LHCN-M2 (cell line): ENCODE results near the gene EEF1G. TPM values are rescaled to one million over a fixed set of nuclear protein-coding genes. Genes with fewer than 3 reads are reported as not detected.
"Not testable (repeated sequence)": the region's sequence is repeated elsewhere in the genome, so short reads cannot be mapped to it uniquely, and the experiment has no call there.

Experiments
- DNase-seq: peaks from one replicate; pipeline ENCODE4 v3.0.0-alpha.2; 2012; ENCODE audit warnings: low read depth
- total RNA-seq: library from RNA; depleted of rRNA; stranded (reverse); fragments of >200 nt; gene quantifications from 2 replicates; pipeline ENCODE4 v1.2.3, GENCODE V29; 2014

Gene EEF1G
- total RNA-seq, 1 experiment from 2014 or later = 1,532 TPM

DNA sequence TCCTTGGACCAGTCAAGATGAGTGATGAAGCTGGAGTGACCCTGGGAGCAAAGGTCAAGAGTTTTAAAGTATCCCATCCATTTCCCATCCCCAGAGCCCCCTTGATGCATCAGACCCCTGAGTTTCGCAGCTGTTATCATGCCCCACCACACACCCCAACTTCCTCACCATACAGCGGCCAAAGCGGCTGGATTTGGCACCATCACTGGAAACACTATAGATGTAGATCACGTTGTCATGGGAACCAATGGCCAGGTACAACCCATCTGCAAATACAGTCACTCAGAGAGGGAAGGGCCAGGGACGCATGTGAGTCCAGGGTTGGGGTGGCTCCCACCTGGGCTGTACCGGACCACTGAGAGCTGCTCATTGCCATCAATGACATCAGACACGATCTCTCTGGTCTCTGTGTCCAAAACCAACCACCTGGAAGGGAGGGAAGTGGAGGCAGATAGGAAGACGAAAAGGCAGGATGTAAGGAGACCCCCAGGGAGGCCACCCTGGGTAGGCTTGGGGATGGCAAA, 30.1 kb upstream of the EEF1G start:
- no peak for DNase-seq

DNA sequence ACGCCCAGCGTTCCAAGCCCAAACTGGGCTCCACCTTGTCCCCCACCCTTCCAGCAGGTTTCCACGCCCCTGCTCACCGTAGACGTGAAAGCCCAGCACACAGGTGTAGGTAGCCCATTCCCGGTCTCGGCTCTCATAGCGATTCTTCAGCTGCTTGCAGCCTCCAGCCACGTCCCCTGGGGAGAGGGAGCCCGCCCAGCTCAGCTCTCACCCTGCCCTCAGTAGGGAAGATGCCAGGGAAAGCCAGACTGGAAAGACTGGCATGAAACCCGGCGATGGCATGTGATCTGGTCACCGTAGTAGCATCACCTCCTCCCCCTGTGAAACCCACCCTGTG, 29.3 kb upstream of the EEF1G start:
- DNase-seq = no peak

DNA sequence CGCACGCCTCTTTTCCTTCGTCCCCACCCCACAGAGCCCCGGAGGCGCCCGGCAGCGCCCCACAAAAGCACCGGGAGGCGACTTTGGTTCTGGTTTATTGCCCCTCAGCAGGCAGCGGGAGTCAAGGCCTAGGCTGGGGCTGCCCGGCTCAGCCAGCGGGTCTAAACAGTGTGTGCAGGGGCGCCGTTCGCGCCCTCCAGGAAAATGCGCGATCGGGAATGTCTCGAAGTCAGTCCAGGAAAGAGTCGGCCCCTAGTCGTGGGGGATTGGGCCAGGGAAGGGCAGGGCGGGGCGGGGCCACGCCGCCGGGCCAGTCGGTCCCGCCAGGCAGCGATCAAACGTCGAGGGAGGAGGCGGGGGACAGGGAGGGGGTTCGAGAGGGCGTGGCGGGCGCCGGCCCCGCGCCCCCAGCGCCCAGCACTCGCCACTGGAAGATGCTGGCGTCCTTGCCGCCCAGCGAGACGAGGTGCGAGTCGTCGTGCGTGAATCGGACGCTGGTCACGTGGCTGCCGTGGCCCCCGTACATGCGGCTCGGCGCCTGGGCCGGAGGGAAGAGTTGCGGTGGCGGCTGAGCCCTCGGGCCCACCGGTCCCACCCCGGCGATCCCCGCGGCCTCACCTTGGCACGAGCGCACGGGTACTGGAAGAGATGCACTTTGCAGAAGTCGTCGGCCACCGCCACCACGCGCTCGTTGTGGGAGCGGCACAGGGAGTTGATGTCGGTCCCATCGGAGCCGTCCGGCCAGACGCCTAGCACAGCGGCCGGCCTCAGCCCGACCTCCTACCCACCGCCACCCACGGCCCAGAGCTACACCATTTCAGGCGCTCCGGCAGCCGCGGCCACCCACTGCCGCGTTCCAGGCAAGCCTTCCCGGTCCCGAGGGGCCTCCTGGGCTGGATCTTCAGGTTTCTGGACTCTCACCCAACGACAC, 28.7 kb upstream of the EEF1G start:
- no peak for DNase-seq

DNA sequence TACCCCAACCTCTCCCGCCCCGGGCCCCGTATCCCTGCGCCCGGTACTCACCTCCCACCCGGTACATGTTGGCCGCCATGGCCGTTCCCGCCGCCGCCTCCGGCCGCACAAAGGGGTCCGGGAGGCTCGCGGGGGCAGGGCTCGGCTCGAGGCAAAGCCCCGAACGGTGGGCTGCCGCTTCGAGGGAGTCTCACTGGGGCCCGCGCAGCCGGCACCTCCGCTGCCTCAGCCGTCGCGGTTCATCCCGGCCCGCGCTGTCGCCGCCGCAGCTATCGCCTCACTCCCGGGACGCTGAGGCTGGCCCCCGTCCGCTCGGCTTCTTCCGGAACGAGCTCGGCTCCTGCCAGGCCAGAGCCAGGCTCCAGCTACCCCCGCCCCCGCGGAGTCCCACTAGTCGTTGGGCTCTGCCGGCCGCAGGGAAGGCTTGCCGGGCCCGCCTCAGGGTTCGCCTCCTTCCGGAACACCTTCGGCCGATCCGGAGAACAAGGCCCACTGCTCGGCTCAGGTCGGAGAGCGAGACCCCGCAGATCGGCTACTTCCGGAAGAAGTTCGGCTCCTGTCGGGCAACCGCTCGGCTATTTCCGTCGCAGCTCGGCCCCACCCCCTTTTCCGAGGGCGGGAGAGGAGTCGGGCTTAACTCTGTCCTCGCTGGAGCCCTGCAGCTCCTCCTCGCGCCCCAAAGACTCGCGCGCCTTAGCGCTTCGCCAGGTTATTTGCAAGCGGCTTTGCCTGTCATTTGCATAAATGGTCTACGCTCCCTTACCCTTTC, 27.9 kb upstream of the EEF1G start, which contains the start of gene MTA2:
MTA2 (minus strand) TSS at position 494 of the 769 bp plus-strand sequence; CDS start at position 79, 415 bp downstream.
- peak; percentile 96 for DNase-seq

DNA sequence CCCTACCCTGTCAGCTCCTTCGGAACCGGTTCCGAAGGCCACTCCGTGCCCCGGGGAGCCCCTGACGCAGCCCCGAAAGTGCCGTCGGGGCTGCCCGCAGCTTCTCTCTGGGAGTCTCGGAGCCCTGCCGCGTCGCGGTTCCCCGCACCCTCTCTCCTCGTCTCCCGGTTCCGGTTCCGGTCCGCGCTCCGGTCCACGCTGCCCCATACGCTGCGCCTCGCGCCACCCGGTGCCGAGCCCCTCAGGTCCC, 27.4 kb upstream of the EEF1G start:
- DNase-seq = no peak

DNA sequence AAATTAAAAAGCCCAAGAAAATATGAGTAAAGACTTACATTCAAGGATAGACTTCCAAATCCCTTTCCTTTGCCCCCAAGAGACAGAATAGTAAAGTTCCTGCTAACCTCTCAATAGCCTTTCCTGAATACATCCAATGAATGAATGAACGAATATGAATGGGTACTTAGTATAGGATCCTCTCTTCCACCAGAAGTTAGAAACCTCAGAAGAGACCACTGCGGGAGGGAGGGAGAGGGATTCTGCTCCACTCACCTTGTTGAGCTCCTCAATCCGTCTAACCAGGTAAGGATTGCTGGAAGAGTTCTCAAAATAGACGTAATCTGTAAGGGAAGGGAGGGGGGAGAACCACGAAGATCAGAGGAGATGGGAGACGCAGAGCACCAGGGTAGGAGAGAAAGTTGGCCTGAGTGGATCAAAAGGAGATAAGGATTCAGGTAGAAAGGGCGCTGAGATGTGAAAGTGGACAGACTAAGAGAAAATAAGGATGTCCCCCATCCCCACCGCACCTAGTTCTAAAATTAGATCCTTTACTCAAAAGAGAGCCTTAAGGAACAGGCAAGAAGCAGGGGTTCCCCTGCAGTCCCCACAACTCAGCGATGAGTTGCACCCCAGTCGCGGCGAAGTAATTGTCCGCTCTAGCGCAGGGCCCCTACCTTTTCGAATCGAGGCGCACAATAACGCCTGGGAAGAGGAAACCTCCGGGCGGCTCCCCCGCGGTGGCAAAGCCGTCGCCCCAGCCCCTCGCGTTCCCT, 26.9 kb upstream of the EEF1G start:
- no peak for DNase-seq

DNA sequence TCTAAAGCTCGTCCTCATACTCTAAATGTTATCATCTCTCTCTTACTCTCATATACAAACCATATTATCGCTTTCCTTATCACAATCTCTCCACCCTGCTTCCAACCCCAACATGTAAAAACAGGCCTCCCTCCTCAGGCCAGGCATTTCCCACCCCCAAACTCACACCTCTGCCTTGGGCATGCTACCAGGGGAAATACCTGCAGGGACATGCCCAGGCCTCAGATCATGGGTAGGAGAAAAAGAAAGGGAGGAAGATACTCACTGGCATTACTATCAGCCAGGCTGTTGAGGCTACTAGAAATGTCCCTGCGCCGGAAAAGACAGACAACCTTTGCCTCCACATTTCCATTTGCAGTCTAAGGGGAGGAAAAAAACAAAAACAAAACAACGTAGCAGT, 26.2 kb upstream of the EEF1G start:
- DNase-seq = no peak

DNA sequence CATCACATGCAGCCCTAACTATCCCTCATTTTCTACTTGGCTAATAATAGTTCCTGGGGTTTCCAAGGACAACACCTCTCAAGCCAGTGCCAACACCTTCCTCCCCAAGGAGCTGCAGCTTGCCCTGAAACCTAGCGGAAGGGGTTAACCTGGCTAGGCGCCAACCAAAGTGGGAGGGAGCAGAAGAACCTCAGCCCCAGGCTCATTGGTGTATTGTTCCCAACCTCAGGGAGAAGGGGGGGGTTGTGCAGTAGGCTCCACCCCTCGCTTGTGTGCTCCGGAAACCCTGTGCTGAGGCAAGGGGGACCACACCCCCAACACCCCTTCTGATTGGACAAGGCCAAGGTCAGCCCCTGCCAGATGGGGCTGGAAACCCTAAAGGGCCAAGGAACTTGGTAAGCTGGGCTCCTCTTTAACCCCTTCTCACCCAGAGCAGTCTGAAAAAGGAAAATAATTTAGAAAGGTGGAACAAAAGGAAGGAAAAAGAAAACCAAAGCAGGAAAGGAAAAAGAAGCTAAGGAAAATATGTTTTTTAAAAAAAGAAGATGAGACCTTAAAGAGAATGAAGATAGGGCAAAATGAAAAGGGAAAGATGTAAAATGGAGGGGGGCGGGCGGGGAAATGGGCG, 25.5 kb upstream of the EEF1G start:
- peak; percentile 99 for DNase-seq

DNA sequence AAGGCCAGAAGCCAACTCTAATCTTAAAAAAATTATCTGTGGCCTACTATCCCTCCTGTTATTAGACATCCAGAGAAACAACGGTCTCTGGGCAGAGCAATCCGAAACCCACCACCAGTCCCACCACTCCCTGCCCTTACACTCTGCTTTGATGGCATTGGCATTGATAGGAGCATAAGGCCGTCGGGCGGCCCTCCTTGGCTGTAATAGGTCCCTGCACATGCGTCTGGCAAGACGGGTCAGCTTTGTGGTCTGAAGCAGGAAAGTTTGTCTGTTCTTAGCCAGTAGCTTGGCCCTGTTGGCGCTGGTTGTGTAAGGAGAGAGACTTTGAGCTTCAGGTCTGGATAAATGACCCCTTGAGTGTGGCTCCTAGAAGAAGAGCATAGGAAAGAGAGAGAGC, 21.4 kb upstream of the EEF1G start:
- no peak for DNase-seq

DNA sequence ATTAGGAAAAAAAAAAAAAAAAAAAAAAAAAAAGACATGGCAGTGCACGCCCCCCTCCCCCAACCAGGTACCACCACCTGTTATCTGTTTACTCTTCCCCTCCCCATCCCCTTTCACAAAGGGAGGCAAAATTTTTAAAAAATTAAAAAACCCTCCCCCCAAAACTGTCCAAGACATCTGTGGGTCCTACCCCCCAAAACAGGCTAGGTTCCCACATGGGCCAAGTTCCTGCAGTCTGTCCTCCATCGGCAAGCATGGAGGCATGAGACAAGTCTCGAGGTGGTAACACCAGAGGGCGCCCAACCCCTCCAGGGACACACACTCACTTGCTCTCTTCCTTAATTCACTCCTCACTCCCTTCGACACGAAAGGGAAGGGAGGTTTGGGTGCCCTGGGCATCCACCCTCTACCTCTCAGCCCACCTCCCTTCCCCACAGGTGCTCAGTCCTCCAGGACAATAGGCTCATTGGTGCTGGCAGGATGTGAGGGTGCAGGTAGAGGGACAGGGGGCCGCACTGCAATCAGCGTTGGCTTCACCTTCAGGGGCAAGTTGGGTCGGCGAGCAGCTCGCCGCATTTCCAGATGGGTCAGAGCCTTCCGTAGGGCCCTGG, 19.8 kb upstream of the EEF1G start:
- peak; percentile 78 for DNase-seq

DNA sequence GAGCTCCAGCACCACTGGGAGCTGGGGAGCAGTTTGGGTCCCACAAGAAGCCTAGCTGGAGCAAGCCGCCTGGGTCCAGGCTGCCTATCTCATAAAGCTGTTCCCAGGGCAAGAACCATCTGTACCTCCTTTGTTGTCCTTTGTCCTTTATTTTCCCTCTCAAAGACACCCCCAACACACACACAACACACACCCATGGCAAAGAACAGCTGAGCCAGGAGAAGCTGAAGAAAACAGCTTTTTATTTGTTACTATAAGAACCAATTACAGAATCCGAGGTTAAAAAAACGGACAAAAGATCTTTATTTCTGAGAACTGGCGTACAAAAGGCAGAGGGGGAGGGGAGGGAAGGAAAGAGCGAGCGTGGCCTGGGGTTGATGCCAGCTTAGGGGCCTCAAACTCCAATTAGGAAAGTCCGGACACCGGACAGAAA, 19.3 kb upstream of the EEF1G start:
- DNase-seq = no peak

DNA sequence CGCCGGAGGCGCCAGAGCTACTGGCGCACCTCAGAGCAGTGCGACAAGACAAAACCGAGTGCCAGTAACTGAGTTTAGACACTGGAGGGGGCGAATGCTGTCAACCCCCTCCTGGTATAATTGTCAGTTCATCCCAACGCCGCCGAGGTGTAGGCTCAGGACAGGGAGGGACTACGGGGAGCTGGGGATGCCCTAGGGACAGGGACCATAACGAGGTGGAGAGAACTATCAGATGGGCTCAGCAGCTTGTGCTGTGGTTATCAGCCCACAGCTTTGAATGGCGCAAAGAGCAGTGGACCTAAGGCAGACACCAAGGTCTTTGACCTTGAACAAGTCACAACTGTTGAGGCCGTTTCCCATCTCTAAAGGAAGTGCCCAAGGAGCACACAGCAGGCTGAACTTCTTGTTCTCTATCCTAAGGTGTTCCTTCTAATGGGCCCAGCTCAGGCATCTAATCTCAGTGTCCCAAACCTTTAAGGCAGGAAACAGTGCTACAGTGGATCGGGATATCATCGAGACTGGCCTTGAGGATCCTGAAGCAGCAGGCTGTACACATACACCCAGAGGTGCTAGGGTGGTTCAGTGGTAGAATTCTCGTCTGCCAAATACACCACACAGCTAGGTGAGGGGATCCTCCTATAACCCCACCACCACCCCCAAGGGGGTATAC, 18.6 kb upstream of the EEF1G start:
- DNase-seq = no peak

DNA sequence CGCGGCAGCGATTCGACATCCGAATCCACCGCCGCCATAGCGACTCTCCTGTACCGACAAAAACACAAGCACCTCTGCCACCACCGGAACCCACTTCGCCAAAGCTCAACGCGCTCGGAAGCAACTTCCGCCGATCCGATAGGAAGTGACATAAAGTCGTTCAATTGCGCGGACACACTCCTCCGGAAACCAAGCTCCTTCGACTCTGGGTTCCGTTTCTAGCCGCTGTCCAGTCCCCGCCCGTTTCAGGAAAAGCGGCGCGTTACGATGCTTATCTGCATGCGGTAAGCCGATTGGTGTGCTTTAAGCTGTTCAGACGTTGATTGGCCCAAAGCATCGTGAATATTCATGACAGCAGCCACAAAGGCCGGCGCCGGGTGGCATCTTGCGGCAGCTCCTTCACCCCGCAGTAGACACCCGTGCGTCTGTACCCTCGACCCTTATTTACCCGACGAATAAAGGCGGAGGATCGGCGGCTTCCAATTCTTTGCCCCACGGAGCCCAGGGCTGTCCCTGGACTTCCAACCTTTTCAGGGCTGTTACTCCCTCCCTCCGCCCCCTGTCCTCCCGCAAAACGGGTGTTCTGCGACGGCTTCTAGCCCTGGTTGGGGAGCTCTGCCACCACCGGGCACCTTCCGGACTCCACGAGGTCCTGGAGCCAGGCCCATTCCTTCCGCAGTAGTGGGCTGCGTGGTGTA, 17.9 kb upstream of the EEF1G start, which contains the start of gene TUT1:
TUT1 (minus strand) TSS at position 76 of the 698 bp plus-strand sequence; CDS start at position 38, 38 bp downstream.
- peak; percentile 99 for DNase-seq

DNA sequence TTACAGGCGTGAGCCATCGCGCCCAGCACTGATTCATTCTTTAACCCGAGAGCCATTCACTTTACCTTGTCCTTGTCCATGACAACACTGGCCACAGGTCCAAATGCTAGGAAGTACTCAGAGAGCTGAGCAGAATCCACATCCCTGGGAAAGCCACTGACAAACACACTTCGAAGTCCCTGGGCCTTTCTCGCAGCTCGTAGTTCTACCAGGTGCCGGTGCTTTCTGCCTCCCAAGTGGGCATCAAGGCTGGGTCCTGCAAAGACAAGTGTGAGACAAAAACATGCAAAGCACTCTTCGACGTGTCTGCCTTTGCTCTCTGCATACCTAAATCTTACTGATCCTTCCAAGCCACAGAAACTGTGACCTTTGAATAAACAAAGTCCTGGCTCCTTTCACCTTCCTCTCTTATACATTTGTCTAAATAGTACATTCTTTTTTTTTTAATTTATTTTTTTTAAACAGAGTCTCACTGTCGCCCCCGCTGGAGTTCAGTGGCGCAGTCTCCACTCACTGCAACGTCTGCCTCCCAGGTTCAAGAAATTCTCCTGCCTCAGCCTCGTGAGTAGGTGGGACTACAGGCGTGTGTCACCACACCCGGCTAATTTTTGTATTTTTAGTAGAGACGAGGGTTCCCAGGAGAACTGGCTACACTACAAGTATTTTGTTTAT, 15.4 kb upstream of the EEF1G start:
- DNase-seq = no peak

DNA sequence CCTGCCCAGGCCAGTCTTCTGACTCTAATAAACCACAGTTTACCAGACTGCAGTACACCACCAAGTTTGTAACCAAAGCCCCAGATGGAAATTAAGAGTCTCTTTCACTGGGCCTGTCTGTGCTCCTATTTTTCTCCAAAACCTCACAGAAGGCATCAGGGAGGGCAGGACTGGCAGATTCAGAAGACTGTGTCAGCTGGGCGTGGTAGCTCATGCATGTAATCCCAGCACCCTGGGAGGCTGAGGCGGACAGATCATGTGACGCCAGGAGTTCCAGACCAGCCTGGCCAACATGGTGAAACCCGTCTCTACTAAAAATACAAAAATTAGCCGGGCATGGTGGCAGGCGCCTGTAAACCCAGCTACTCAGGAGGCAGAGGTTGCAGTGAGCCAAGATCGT, 11.7 kb upstream of the EEF1G start:
- DNase-seq = not testable (repeated sequence)

DNA sequence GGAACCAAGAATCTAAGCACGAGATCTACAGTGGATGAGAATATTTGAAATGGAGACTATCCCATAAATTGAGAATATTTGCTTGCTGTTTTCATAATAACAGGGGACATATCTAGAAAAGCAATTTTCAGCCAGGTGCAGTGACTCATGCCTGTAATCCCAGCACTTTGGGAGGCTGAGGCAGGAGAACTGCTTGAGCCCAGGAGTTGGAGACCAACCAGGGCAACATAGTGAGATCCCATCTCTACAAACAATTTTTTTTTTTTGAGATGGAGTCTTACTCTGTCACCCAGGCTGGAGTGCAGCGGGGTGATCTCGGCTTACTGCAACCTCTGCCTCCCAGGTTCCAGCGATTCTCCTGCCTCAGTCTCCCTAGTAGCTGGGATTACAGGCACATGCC, 8.0 kb upstream of the EEF1G start:
- DNase-seq = not testable (repeated sequence)

DNA sequence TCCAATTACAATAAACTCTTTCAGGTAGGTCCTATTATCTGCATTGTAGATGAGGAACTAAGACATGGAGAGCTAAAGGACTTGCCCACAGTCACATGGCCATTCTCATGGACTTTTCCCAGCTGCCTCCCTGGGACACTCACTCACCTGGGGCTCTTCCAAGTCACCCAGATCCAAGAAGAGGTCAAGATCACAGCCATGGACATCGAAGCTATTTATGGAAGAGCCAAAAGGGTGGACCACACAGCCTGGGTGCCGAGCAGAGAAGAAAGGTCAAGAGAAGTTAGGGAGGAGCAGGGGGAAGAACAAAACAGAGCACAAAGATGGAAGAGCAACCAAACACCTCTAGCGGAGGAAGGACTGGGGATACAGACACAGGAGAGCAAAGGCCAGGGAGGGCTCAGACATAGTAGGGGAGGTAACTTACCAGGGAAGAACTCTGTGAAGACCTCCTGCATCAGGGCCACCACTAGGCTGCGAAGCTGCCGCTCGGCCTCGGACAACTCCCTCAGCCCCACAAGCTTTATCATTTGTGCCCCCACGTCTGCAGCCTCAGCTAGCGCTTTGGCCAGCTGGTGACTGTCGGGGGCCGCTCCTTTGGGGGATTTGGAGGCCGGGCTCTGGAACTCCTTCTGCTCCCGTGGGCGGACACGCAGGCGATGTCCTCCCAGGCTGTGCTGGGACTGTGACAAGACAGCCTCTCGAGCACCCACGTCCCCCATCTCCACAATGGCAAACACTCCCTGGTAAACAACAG, 7.4 kb upstream of the EEF1G start:
- no peak for DNase-seq

DNA sequence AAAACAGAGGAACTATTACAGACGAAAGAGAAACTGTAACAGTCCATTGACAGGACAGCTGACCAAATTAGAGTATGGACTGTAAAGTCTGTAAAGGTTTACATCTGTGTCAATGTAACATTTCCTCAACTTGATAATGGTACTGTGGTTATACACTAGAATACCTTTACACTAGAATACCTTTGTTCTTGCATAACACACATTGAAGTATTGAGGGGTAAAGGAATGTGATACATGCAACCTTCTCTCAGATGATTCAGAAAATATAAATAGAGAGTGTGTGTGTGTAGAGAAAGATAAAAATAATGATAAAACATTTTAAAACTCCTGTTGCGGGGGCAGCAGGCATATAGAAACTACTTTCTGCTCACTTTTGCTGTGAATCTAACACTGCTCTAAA, 5.6 kb upstream of the EEF1G start:
- DNase-seq = no peak
